GM10847 (cell line): ENCODE measurements around the gene GALNT6.

Experiments
- POLR2A ChIP-seq: IDR thresholded peaks from 2 replicates; pipeline ENCODE4 v1.6.1; 2011; ENCODE audit not compliant: insufficient read length; ENCODE audit errors: extremely low read depth

GALNT6 gene

DNA sequence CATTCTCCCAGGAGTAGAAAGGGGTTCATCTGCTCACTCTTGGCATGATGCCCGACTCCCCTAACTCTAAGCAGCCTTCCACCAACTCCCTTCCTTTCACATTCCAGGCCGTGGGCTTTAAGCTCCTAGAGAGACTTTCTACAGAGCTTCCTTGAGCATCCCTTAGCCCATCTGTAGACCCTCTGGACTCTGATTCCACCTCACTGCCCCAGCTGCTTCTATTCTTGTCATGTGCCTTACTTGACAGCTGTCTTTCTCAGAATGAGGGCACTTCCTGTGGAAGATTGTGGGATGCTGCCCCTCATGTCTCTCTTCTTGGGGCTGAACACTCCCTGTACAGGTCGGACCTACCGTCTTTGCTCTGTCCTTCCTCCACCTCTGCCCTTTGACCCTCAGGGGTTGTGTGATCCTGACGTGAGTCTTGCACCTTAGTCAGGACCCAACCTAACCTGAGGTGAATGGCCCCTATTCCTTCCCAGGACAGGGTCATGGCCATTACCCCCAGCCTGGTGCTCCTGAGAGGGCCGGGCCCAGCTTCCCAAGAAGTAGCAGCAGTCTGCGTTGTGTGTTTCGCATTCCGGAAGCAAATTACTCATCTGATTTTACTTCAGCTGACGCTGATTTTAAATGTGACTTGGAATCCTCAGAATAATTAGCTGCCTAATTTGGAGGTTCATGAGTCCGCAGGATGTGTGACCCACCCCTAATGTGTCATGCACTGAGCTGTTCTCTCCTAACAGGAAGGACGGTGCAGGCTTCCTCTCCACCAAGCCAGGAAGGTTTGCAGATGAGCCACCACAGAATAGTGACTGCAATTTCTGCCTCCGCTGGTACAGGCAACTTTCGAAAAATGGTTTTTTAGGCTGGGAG lies 2.7 kb upstream of the GALNT6 start:
- no peak for TF ChIP-seq POLR2A

DNA sequence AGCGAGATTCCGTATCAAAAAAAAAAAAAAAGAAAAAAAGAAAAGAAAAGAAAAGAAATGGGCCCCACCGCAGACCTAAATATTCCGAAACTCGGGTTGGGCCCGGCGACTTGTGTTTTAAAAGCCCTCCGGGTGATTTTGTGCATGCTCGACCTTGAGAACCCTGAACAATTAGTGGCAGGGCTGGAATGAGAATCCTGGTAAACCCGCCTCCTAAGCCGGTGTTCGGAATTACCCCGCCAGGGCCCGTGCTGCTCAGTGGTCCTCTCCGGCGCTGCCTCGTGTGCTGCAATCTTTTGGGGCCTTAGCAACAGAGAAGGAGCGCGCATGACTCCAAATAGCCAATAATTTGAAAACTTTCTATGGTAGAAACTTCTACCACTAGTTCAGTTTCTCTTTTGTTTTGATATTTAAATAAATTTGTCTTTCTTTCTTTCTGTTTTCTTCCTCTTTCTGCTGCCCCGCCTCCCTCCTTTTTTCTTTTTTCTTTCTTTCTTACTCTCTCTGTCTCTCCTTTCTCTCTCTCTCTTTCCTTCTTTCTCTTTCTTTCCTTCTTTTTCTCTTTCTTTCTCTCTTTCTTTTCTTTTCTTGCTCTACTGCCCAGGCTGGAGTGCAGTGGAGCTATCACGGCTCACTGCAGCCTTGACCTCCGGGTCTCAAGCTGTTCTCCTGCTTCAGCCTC lies 1.5 kb upstream of the GALNT6 start:
- peak; percentile 30 for TF ChIP-seq POLR2A

DNA sequence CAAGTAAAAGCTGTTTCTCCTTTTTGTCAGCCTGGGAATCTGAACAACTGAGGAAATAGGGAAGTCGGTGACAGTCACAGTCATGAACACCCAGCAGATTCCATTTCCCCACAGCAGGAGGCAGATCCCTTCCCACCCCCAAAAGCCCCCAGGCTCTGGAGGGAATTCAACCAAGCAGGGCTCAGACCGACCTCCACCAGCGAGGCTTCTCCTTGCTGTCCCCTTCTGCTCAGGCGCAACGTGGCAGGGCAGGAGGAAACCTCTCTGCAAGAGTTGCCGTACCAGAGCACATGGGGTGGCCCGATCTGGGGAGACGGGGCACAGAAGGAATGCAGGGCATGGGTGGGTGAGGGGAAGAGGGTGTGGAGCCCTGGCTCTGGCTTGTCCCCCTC lies 319 bp downstream of the GALNT6 start:
- no peak for TF ChIP-seq POLR2A

- TF ChIP-seq POLR2A, result no peak
These were observed 749 bp downstream of the GALNT6 start for GRCh38 chr12:51390457-51390856.

- TF ChIP-seq POLR2A, result no peak
These were observed 1.8 kb downstream of the GALNT6 start for GRCh38 chr12:51389302-51389999.

GRCh38 chr12:51388846-51389245 lies 2.4 kb downstream of the GALNT6 start:
- TF ChIP-seq POLR2A, result no peak

GRCh38 chr12:51388069-51388799 lies 3.0 kb downstream of the GALNT6 start:
- no peak for TF ChIP-seq POLR2A

DNA sequence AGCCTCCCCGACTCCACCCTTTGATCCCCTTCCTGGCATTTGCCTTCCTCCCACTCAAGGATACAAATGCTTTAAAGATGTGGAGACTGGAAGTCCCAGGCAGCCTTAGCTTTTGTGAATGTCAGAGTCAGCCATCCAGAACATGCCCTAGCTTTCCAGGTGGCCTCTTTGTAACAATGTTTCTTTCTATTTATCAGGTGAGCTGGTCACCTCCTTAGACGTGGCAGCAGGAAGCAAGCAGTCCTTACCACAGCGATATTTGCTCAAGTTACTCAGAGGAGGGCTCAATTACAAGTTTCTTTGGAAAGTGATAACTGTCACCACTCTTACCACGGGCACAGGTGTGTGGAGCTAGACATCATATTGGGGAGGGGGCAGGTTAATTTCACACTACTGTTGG lies 4.9 kb downstream of the GALNT6 start:
- no peak for TF ChIP-seq POLR2A

GRCh38 chr12:51383269-51383905 lies 7.8 kb downstream of the GALNT6 start:
- TF ChIP-seq POLR2A, result no peak

- no peak for TF ChIP-seq POLR2A
These were observed 9.0 kb downstream of the GALNT6 start for GRCh38 chr12:51382173-51382572.

DNA sequence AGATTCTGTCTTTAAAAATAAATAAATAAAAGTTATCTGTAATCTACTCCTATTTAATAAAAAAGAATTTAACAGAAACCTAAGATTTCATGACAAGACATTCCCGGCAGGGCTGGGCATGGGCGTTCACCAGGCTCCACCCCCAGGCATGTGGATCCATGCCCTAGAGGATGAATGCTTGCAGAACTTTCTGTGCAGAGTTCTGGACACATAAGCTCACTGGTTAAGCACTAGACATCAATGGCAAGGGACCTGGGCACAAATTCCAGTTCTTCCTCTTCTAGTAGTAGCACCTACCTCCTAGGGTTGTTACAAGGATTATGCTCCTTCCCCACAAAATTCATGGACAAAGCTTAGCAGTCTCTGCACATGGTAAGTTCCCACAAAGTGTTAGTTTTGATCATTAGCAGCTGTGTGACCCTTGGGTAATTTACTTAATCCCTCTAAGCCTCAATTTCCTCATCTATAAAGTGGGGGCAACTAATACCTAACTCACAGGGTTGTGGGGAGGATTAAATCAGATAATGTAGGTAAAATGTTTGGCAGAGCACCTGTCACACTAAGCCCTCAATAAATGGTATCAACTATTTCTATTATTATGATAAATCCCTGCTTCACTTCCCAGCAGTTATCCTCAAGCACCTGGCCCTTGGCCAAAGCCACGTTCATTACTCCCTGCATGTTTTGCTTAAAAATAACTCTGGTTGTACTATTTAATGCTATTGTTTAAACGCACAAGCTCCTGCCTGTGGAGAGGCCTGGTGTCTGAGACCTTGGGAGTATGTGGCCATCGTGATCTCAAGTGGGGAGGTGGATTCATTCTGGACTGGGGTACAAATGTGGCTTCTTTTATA lies 9.8 kb downstream of the GALNT6 start:
- no peak for TF ChIP-seq POLR2A

DNA sequence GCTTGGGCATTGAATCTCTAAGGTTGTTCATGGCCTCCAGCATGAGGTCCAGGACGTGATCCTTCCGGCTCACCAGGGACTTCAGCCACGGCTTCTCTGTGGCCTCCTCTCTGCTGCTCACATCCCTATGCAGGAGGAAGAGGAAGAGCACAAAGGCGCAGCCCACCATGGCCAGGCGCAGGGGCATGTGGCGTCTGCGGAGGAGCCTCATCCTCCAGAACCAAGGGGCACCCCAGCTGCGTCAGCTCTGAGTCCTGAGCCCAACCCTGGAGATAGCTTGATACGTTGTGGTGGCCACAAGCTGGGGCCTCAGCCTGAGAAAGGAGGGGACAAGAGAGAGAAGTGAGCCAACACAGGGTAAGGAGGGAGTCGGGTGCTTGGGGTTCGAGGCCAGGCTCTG lies 11.6 kb downstream of the GALNT6 start:
- no peak for TF ChIP-seq POLR2A

- no peak for TF ChIP-seq POLR2A
These were observed 12.5 kb downstream of the GALNT6 start for GRCh38 chr12:51378749-51379148.
